B cell (primary cell): ENCODE measurements around the gene TMEM41B. TPM values are rescaled to one million over a fixed set of nuclear protein-coding genes. Genes with fewer than 3 reads are reported as not detected.
A peak's percentile ranks its signal among the peaks of the same experiment; 100 is the strongest.

Source experiments
- ATAC-seq: fragments of 200-7000 bp; cut with Tn5 transposase; one replicate; pipeline ENCODE4 v1.10.0; 2021; ENCODE audit warnings: low read depth, mild to moderate bottlenecking, moderate number of reproducible peaks, moderate library complexity
- CTCF ChIA-PET: fragments of 350-600 bp; sonication (Branson Sonifier 250); formaldehyde crosslinking; loops from one replicate; lab custom pipeline; 2021; ENCODE audit warnings: antibody characterized with exemption, inconsistent platforms; lab: Charles Lee
- POLR2A ChIA-PET: fragments of 350-600 bp; sonication (Branson Sonifier 250); formaldehyde crosslinking; loops from one replicate; lab custom pipeline; 2021; ENCODE audit warnings: antibody characterized with exemption; lab: Charles Lee
- DNase-seq: peaks from one replicate; pipeline ENCODE4 v3.0.0; 2013
- H2AFZ ChIP-seq: 2 replicates; pipeline ENCODE4 v1.6.1; 2012; ENCODE audit warnings: mild to moderate bottlenecking, low read depth, low read length; ENCODE audit not compliant: insufficient read depth, poor library complexity, severe bottlenecking
- H3K27ac ChIP-seq, 2 donors: 1 replicate in 1 of 2; 2 replicates in 1 of 2; pipeline ENCODE4 v1.5.1; 2012 to 2013; ENCODE audit warnings: low read length in 2 of 2, mild to moderate bottlenecking in 2 of 2, moderate library complexity in 1 of 2
- H3K27me3 ChIP-seq, 4 experiments: fragments of 200-600 bp in 1 of 4; sonication (generic) in 1 of 4; replicated peaks in 1 of 4; 1 replicate in 2 of 4; 2 replicates in 2 of 4; pipeline versions ENCODE4 v1.6.1 to v1.7.0; 2013 to 2016; ENCODE audit warnings: low read length in 3 of 4, mild to moderate bottlenecking in 2 of 4, mixed read lengths in 1 of 4, moderate library complexity in 1 of 4; ENCODE audit not compliant: insufficient read depth in 4 of 4, control insufficient read depth in 3 of 4; ENCODE audit errors: control extremely low read depth in 1 of 4
- H3K36me3 ChIP-seq, 2 experiments: replicated peaks in 1 of 2; 1 replicate in 1 of 2; 2 replicates in 1 of 2; pipeline versions ENCODE4 v1.6.1 to v1.7.1; 2013; ENCODE audit warnings: low read length in 1 of 2; ENCODE audit not compliant: insufficient read depth in 2 of 2, control insufficient read depth in 1 of 2; ENCODE audit errors: control extremely low read depth in 1 of 2, extremely low read depth in 1 of 2
- H3K4me1 ChIP-seq, 2 donors: fragments of 200-600 bp in 1 of 2; sonication (generic) in 1 of 2; 1 replicate in 1 of 2; 2 replicates in 1 of 2; pipeline versions ENCODE4 v1.5.1 to v1.6.1; 2013 to 2017; ENCODE audit warnings: low read length in 2 of 2; ENCODE audit not compliant: control insufficient read depth in 2 of 2, insufficient read depth in 2 of 2
- H3K4me2 ChIP-seq: replicated peaks from 2 replicates; pipeline ENCODE3; 2012; ENCODE audit warnings: mild to moderate bottlenecking, low read depth, low read length; ENCODE audit not compliant: poor library complexity, severe bottlenecking
- H3K4me3 ChIP-seq, 5 experiments: fragments of 200-600 bp in 1 of 5; sonication (generic) in 1 of 5; 1 replicate in 3 of 5; 2 replicates in 2 of 5; pipeline versions ENCODE4 v1.5.1 to v1.7.0; 2011 to 2016; ENCODE audit warnings: low read length in 4 of 5, mild to moderate bottlenecking in 4 of 5, low read depth in 2 of 5, control low read depth in 1 of 5, moderate library complexity in 1 of 5; ENCODE audit not compliant: insufficient read depth in 1 of 5; ENCODE audit errors: control extremely low read depth in 1 of 5, extremely low read depth in 1 of 5
- H3K79me2 ChIP-seq: fragments of 200-600 bp; sonication (generic); one replicate; pipeline ENCODE4 v1.6.0; 2016; ENCODE audit warnings: low read length; ENCODE audit not compliant: control insufficient read depth, insufficient read depth
- H3K9ac ChIP-seq: fragments of 200-600 bp; sonication (generic); 2 replicates; pipeline ENCODE4 v1.6.1; 2017; ENCODE audit warnings: mild to moderate bottlenecking, low read length, moderate library complexity
- H3K9me3 ChIP-seq, 3 donors: one replicate each; pipeline versions ENCODE4 v1.6.1 to v1.7.1; 2013; ENCODE audit warnings: low read length in 2 of 3; ENCODE audit not compliant: control insufficient read depth in 2 of 3, insufficient read depth in 1 of 3; ENCODE audit errors: control extremely low read depth in 1 of 3
- H4K20me1 ChIP-seq: 2 replicates; pipeline ENCODE4 v1.6.0; 2012; ENCODE audit warnings: mild to moderate bottlenecking, low read length; ENCODE audit not compliant: insufficient read depth, control insufficient read depth, poor library complexity, severe bottlenecking
- H3K27ac Mint-ChIP-seq: one replicate; pipeline ENCODE4 v1.8.0; 2021; ENCODE audit warnings: mixed read lengths
- H3K27me3 Mint-ChIP-seq: one replicate; pipeline ENCODE4 v1.8.0; 2021; ENCODE audit warnings: mixed read lengths
- H3K4me1 Mint-ChIP-seq: one replicate; pipeline ENCODE4 v1.8.0; 2021; ENCODE audit warnings: mixed read lengths
- H3K4me3 Mint-ChIP-seq: one replicate; pipeline ENCODE4 v1.8.0; 2021; ENCODE audit warnings: mixed read lengths
- H3K9me3 Mint-ChIP-seq: one replicate; pipeline ENCODE4 v1.8.0; 2022; ENCODE audit warnings: mixed read lengths; ENCODE audit not compliant: insufficient read depth
- CTCF ChIP-seq: fragments of 200-600 bp; IDR thresholded peaks from one replicate; pipeline ENCODE4 v1.8.0; 2022; ENCODE audit warnings: antibody characterized with exemption, mild to moderate bottlenecking
- EZH2 ChIP-seq: IDR thresholded peaks from 2 replicates; pipeline ENCODE4 v1.6.1; 2012; ENCODE audit warnings: borderline replicate concordance, low read depth, mild to moderate bottlenecking, moderate library complexity, low read length; ENCODE audit not compliant: insufficient read depth, poor library complexity, severe bottlenecking
- WGBS: methylation state at CpG from one replicate; pipeline ENCODE4 v1.1.5; 2013; ENCODE audit warnings: missing lambda C conversion rate; ENCODE audit not compliant: insufficient coverage; 5-methylcytosine and 5-hydroxymethylcytosine counted together
- intact Hi-C: fragments of 100-400 bp; cut with micrococcal nuclease; formaldehyde crosslinking; loops from one replicate; pipeline ENCODE4 v1.10.0; 2022
- polyA plus RNA-seq: library from polyadenylated mRNA; depleted of rRNA; stranded (reverse); fragments of >200 nt; gene quantifications from 2 replicates; pipeline ENCODE4 v1.2.3, GENCODE V29; 2012
- total RNA-seq, 2 donors: library from RNA; stranded (reverse); fragments of 120-200 nt in 1 of 2; gene quantifications; 1 replicate in 1 of 2; 2 replicates in 1 of 2; pipeline versions ENCODE4 v1.2.3 to v1.2.4, GENCODE V29; 2013 to 2022

Gene TMEM41B
- total and polyA plus RNA-seq, 2 donors (not counting 1 experiment from before 2014, with no cell fraction given), result 16.1 to 43.9 TPM

GRCh38 chr11:9266132-9266736, 48.2 kb downstream of the TMEM41B start:
- H3K4me3 Mint-ChIP-seq, result peak overlapping the region; percentile 81

More at GRCh38 chr11:9266132-9266736, 48.2 kb downstream of the TMEM41B start:
- no peak overlapping the region for H3K27ac ChIP-seq
- ChIA-PET POLR2A (no interaction called here), CTCF (interaction anchor here (1.0 kb wide), 1 partner anchor 15 kb away, joined by 3 read pairs; no protein-coding TSS in a partner anchor)
- H3K27me3 ChIP-seq, result no peaks in the 10 kb centered on the region
- H3K9ac ChIP-seq, result no peak overlapping the region
- TF ChIP-seq CTCF (no peak), EZH2 (no peak)
- peak overlapping the region in 1 of 5 experiments; percentile 64 for H3K4me3 ChIP-seq
- intact Hi-C loops, result no loop called here
- H3K79me2 ChIP-seq, result peaks cover 14% of the 10 kb centered on the region
- no peaks in the 10 kb centered on the region for H3K9me3 Mint-ChIP-seq
- H3K36me3 ChIP-seq, result no peaks in the 10 kb centered on the region
- no peaks in the 10 kb centered on the region for H3K9me3 ChIP-seq
- H4K20me1 ChIP-seq, result no peaks in the 10 kb centered on the region
- H3K4me1 ChIP-seq, result peaks cover 3 to 11% of the 10 kb centered on the region in 2 donors
- peak overlapping the region; percentile 69 for H3K27ac Mint-ChIP-seq
- H3K27me3 Mint-ChIP-seq, result no peaks in the 10 kb centered on the region
- peak overlapping the region; percentile 96 for H3K4me2 ChIP-seq
- no peak for ATAC-seq
- WGBS, result 95% methylated on average over 11 of the region's 13 CpGs
- no peak for DNase-seq
- no peak overlapping the region for H2AFZ ChIP-seq
- peaks cover 27% of the 10 kb centered on the region for H3K4me1 Mint-ChIP-seq
